ENCODE results near the gene BEX4.
A peak's percentile ranks its signal among the peaks of the same experiment; 100 is the strongest.

Gene BEX4

GRCh38 chrX:103253608-103254007 is 38.7 kb downstream of the BEX4 start:
- H3K36me3 ChIP-seq (ENCODE audit: insufficient read depth, low read length): peaks cover 7% of the 10 kb centered on the region; the same call in 1 of the 2 replicates
- peaks cover 6% of the 10 kb centered on the region for H3K4me1 ChIP-seq (ENCODE audit: insufficient read depth, low read length, severe bottlenecking)
- H3K4me3 ChIP-seq (ENCODE audit: low read depth, low read length, poor library complexity, severe bottlenecking): peak overlapping the region; percentile 83
- no peaks in the 10 kb centered on the region for H3K27me3 ChIP-seq (ENCODE audit: insufficient read depth, low read length)
- no peak overlapping the region for H2AFZ ChIP-seq (ENCODE audit: low read length)
- no peak overlapping the region for H3K27ac ChIP-seq (ENCODE audit: low read depth, low read length, poor library complexity, severe bottlenecking)
- no peaks in the 10 kb centered on the region for H3K9me2 ChIP-seq (ENCODE audit: low read depth, low read length)
- TF ChIP-seq EZH2 (IDR thresholded peaks at IDR 0.05; ENCODE audit: borderline replicate concordance, low read length) (no peak), CTCF (IDR thresholded peaks at IDR 0.05; ENCODE audit: low read length) (no peak)
- H3K9ac ChIP-seq (ENCODE audit: low read length): peak overlapping the region; percentile 78; the same call in 1 of the 2 replicates
- H3K9me3 ChIP-seq (ENCODE audit: low read length): no peaks in the 10 kb centered on the region
- no peaks in the 10 kb centered on the region for H3K79me2 ChIP-seq (ENCODE audit: insufficient read depth, low read length)
- H3F3A ChIP-seq (ENCODE audit: insufficient read depth, low read length): no peaks in the 10 kb centered on the region
- peak overlapping the region; percentile 72 for H3K4me2 ChIP-seq (ENCODE audit: low read length)
- no peaks in the 10 kb centered on the region for H4K20me1 ChIP-seq (ENCODE audit: insufficient read depth, low read length)

GRCh38 chrX:103254171-103254824 is 39.4 kb downstream of the BEX4 start:
- Histone ChIP-seq H3K9me2 (ENCODE audit: low read depth, low read length) (no peaks in the 10 kb centered on the region), H3K27ac (ENCODE audit: low read depth, low read length, poor library complexity, severe bottlenecking) (peak overlapping the region; percentile 9)
- TF ChIP-seq CTCF (IDR thresholded peaks at IDR 0.05; ENCODE audit: low read length) (no peak), EZH2 (IDR thresholded peaks at IDR 0.05; ENCODE audit: borderline replicate concordance, low read length) (no peak)

GRCh38 chrX:103254921-103255493 is 40.1 kb downstream of the BEX4 start, which contains the start of gene TCEAL8:
Gene TCEAL8 (minus strand): TSS chrX:103255155. CDS start chrX:103253979, 1,176 bp downstream.
- Histone ChIP-seq H3K4me2 (ENCODE audit: low read length) (peak within 1 kb of the TSS; percentile 72), H3K9me3 (ENCODE audit: low read length) (no peaks in the 10 kb centered on the region), H3K27me3 (ENCODE audit: insufficient read depth, low read length) (no peaks in the 10 kb centered on the region), H3F3A (ENCODE audit: insufficient read depth, low read length) (no peaks in the 10 kb centered on the region), H3K4me3 (ENCODE audit: low read depth, low read length, poor library complexity, severe bottlenecking) (peak within 1 kb of the TSS; percentile 83), H3K27ac (ENCODE audit: low read depth, low read length, poor library complexity, severe bottlenecking) (peak within 1 kb of the TSS; percentile 9), H3K4me1 (ENCODE audit: insufficient read depth, low read length, severe bottlenecking) (peaks cover 6% of the 10 kb centered on the region), H3K36me3 (ENCODE audit: insufficient read depth, low read length) (peaks cover 7% of the 10 kb centered on the region; the same call in 1 of the 2 replicates), H4K20me1 (ENCODE audit: insufficient read depth, low read length) (no peaks in the 10 kb centered on the region), H2AFZ (ENCODE audit: low read length) (peak within 1 kb of the TSS; percentile 82; the same call in 1 of the 2 replicates), H3K79me2 (ENCODE audit: insufficient read depth, low read length) (no peaks in the 10 kb centered on the region), H3K9ac (ENCODE audit: low read length) (peak within 1 kb of the TSS; percentile 78), H3K9me2 (ENCODE audit: low read depth, low read length) (no peaks in the 10 kb centered on the region)
- TF ChIP-seq EZH2 (IDR thresholded peaks at IDR 0.05; ENCODE audit: borderline replicate concordance, low read length) (no peak), CTCF (IDR thresholded peaks at IDR 0.05; ENCODE audit: low read length) (no peak)

More at GRCh38 chrX:103254171-103254824, 39.4 kb downstream of the BEX4 start:
- H4K20me1 ChIP-seq (ENCODE audit: insufficient read depth, low read length): no peaks in the 10 kb centered on the region
- H3K27me3 ChIP-seq (ENCODE audit: insufficient read depth, low read length): no peaks in the 10 kb centered on the region
- H3F3A ChIP-seq (ENCODE audit: insufficient read depth, low read length): no peaks in the 10 kb centered on the region
- no peak overlapping the region for H2AFZ ChIP-seq (ENCODE audit: low read length)
- no peaks in the 10 kb centered on the region for H3K9me3 ChIP-seq (ENCODE audit: low read length)
- H3K79me2 ChIP-seq (ENCODE audit: insufficient read depth, low read length): no peaks in the 10 kb centered on the region
- peak overlapping the region; percentile 78 for H3K9ac ChIP-seq (ENCODE audit: low read length)
- peak overlapping the region; percentile 83 for H3K4me3 ChIP-seq (ENCODE audit: low read depth, low read length, poor library complexity, severe bottlenecking)
- H3K4me1 ChIP-seq (ENCODE audit: insufficient read depth, low read length, severe bottlenecking): peaks cover 6% of the 10 kb centered on the region
- peak overlapping the region; percentile 72 for H3K4me2 ChIP-seq (ENCODE audit: low read length)
- H3K36me3 ChIP-seq (ENCODE audit: insufficient read depth, low read length): peaks cover 7% of the 10 kb centered on the region; the same call in 1 of the 2 replicates
